ENCODE measurements around the gene PKN3. TPM values are rescaled to one million over a fixed set of nuclear protein-coding genes. Genes with fewer than 3 reads are reported as not detected.

PKN3 gene
- total and polyA plus RNA-seq, 2 of the 13 experiments (the other 11 are each of a cell fraction or from before 2014, with no cell fraction given), result 10.5 to 13.2 TPM

GRCh38 chr9:128669786-128670185 lies 32.5 kb upstream of the PKN3 start (continued):
- TF ChIP-seq, protein P1, sequence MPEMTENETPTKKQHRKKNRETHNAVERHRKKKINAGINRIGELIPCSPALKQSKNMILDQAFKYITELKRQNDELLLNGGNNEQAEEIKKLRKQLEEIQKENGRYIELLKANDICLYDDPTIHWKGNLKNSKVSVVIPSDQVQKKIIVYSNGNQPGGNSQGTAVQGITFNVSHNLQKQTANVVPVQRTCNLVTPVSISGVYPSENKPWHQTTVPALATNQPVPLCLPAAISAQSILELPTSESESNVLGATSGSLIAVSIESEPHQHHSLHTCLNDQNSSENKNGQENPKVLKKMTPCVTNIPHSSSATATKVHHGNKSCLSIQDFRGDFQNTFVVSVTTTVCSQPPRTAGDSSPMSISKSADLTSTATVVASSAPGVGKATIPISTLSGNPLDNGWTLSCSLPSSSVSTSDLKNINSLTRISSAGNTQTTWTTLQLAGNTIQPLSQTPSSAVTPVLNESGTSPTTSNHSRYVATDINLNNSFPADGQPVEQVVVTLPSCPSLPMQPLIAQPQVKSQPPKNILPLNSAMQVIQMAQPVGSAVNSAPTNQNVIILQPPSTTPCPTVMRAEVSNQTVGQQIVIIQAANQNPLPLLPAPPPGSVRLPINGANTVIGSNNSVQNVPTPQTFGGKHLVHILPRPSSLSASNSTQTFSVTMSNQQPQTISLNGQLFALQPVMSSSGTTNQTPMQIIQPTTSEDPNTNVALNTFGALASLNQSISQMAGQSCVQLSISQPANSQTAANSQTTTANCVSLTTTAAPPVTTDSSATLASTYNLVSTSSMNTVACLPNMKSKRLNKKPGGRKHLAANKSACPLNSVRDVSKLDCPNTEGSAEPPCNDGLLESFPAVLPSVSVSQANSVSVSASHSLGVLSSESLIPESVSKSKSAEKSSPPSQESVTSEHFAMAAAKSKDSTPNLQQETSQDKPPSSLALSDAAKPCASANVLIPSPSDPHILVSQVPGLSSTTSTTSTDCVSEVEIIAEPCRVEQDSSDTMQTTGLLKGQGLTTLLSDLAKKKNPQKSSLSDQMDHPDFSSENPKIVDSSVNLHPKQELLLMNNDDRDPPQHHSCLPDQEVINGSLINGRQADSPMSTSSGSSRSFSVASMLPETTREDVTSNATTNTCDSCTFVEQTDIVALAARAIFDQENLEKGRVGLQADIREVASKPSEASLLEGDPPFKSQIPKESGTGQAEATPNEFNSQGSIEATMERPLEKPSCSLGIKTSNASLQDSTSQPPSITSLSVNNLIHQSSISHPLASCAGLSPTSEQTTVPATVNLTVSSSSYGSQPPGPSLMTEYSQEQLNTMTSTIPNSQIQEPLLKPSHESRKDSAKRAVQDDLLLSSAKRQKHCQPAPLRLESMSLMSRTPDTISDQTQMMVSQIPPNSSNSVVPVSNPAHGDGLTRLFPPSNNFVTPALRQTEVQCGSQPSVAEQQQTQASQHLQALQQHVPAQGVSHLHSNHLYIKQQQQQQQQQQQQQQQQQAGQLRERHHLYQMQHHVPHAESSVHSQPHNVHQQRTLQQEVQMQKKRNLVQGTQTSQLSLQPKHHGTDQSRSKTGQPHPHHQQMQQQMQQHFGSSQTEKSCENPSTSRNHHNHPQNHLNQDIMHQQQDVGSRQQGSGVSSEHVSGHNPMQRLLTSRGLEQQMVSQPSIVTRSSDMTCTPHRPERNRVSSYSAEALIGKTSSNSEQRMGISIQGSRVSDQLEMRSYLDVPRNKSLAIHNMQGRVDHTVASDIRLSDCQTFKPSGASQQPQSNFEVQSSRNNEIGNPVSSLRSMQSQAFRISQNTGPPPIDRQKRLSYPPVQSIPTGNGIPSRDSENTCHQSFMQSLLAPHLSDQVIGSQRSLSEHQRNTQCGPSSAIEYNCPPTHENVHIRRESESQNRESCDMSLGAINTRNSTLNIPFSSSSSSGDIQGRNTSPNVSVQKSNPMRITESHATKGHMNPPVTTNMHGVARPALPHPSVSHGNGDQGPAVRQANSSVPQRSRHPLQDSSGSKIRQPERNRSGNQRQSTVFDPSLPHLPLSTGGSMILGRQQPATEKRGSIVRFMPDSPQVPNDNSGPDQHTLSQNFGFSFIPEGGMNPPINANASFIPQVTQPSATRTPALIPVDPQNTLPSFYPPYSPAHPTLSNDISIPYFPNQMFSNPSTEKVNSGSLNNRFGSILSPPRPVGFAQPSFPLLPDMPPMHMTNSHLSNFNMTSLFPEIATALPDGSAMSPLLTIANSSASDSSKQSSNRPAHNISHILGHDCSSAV (CRISPR knock-in tag; IDR thresholded peaks at IDR 0.05; ENCODE audit: borderline replicate concordance), result no peak
- TF ChIP-seq BRD4 (CRISPR knock-in tag; IDR thresholded peaks at IDR 0.05) (no peak), NFRKB (IDR thresholded peaks at IDR 0.05) (no peak), U2AF1 (optimal IDR thresholded peaks at IDR 0.05; ENCODE audit: low read depth, low read length) (no peak), ZNF768 (CRISPR knock-in tag; IDR thresholded peaks at IDR 0.05) (no peak)
- TF ChIP-seq, protein P2, sequence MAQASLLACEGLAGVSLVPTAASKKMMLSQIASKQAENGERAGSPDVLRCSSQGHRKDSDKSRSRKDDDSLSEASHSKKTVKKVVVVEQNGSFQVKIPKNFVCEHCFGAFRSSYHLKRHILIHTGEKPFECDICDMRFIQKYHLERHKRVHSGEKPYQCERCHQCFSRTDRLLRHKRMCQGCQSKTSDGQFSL (CRISPR knock-in tag; IDR thresholded peaks at IDR 0.05), result no peak
